22Rv1 (cell line): ENCODE results near the gene LILRB3.

Source experiments
- CTCF ChIP-seq: fragments of 450-650 bp; IDR thresholded peaks from 2 replicates; pipeline ENCODE4 v1.5.1; 2017; ENCODE audit warnings: mild to moderate bottlenecking
- ZFX ChIP-seq: fragments of 450-650 bp; IDR thresholded peaks from 2 replicates; pipeline ENCODE4 v1.6.1; 2017; ENCODE audit warnings: antibody characterized with exemption, borderline replicate concordance

DNA sequence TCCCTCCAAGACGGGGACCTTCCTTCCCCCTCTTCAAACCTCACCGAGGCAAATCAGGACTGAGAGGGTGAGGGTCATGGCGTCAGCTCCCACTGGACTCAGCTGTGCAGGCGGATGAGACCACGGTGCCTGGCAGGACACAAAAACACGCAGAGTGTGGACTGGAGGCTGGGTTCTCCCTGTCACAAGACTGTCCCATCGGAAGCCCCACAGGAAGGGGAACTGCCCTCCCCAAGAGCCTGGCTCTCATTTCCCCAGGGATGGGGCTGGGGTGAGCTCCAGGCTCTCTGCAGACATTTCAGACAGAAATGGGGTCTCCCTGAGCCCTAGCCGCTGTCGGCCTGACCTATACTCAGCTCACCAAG, 34.3 kb upstream of the LILRB3 start, which contains the start of gene LILRB5:
- TF ChIP-seq CTCF (no peak), ZFX (no peak)
